K562 (cell line): ENCODE measurements around the gene PPP1R3G. TPM values are rescaled to one million over a fixed set of nuclear protein-coding genes. Genes with fewer than 3 reads are reported as not detected.

Experiments used
- ATF6 ChIP-seq: sonication (generic); formaldehyde crosslinking; IDR thresholded peaks from 2 replicates; pipeline ENCODE4 v1.4.0; 2020; ENCODE audit warnings: mild to moderate bottlenecking, missing genetic modification reagents
- DNMT1 ChIP-seq: fragments of 450-650 bp; IDR thresholded peaks from 2 replicates; pipeline ENCODE4 v1.6.1; 2016; ENCODE audit warnings: antibody characterized with exemption, mild to moderate bottlenecking
- ILK ChIP-seq: fragments of 450-650 bp; IDR thresholded peaks from 2 replicates; pipeline ENCODE4 v1.6.1; 2016; ENCODE audit warnings: missing genetic modification characterization, low read depth, mild to moderate bottlenecking, missing compliant biosample characterization, moderate library complexity, borderline replicate concordance
- NKRF ChIP-seq: fragments of 450-650 bp; IDR thresholded peaks from 2 replicates; pipeline ENCODE4 v1.6.1; 2016; ENCODE audit warnings: borderline replicate concordance
- STAT5A ChIP-seq: IDR thresholded peaks from 2 replicates; pipeline ENCODE4 v1.6.1; 2012; ENCODE audit warnings: low read length, inconsistent platforms, borderline replicate concordance
- ZNF57 ChIP-seq: fragments of 450-650 bp; formaldehyde crosslinking; IDR thresholded peaks from 2 replicates; pipeline ENCODE4 v1.4.0; 2020; ENCODE audit warnings: mild to moderate bottlenecking, moderate library complexity
- polyA plus RNA-seq, 8 experiments: library from polyadenylated mRNA; depleted of rRNA in 4 of 8; stranded (reverse) in 5 of 8; unstranded in 3 of 8; fragments of >200 nt; fragmentation: Nextera tagmentation in 2 of 8; fragmentation: Illumina TruSeq in 1 of 8; extraction: Ambion mirVana in 2 of 8; extraction: Trizol in 1 of 8; gene quantifications; 2 replicates each; pipeline versions ENCODE4 v1.2.1 to v1.2.3, GENCODE V29; 2011 to 2014; ENCODE audit warnings: inconsistent platforms in 1 of 8, missing spikeins in 1 of 8
- total RNA-seq, 7 experiments: library from RNA; depleted of rRNA in 6 of 7; stranded (reverse); fragments of >200 nt in 6 of 7; fragmentation: Illumina TruSeq in 2 of 7; extraction: Trizol in 2 of 7; gene quantifications; 2 replicates each; pipeline versions ENCODE4 v1.2.1 to v1.2.3, GENCODE V29; 2011 to 2021; ENCODE audit warnings: low replicate concordance in 1 of 7

Gene PPP1R3G
- total and polyA plus RNA-seq, 9 of the 15 experiments (the other 6 are each of a cell fraction or from before 2014, with no cell fraction given) = 0.01 to 0.13 (median 0.01) TPM; not detected in 4

GRCh38 chr6:5123296-5124143 is 38.4 kb downstream of the PPP1R3G start (continued):
- TF ChIP-seq ILK (tag) (no peak), NKRF (no peak), ZNF57 (CRISPR knock-in tag) (no peak), DNMT1 (no peak), ATF6 (CRISPR knock-in tag) (no peak), STAT5A (no peak)
